Sigmoid colon (tissue), 4 donors: ENCODE measurements around the gene KMT2D.

Source experiments
- EP300 ChIP-seq, 4 donors: sonication (generic); formaldehyde crosslinking; IDR thresholded peaks; one replicate each; pipeline ENCODE4 v1.6.1; 2017; ENCODE audit warnings: antibody characterized with exemption in 4 of 4
- POLR2A ChIP-seq, 2 donors: fragments of 450-650 bp; IDR thresholded peaks; one replicate each; pipeline ENCODE4 v1.6.1; 2016; ENCODE audit warnings: antibody characterized with exemption in 2 of 2, mild to moderate bottlenecking in 2 of 2, moderate library complexity in 2 of 2
- POLR2AphosphoS5 ChIP-seq, 4 donors: sonication (generic); formaldehyde crosslinking; IDR thresholded peaks; one replicate each; pipeline ENCODE4 v1.6.1; 2017; ENCODE audit warnings: antibody characterized with exemption in 4 of 4
- TF ChIP-seq, protein P1 (sequence below), 4 experiments: fragments of 450-650 bp in 3 of 4; fragments of 200-600 bp in 1 of 4; IDR thresholded peaks; one replicate each; pipeline ENCODE4 v1.5.1; 2016 to 2019; ENCODE audit warnings: antibody characterized with exemption in 4 of 4, mild to moderate bottlenecking in 3 of 4, moderate library complexity in 2 of 4

GRCh38 chr12:49019120-49019430, 41.5 kb downstream of the KMT2D start:
- TF ChIP-seq POLR2A (IDR thresholded peaks at IDR 0.05) (no peak), POLR2AphosphoS5 (IDR thresholded peaks at IDR 0.05) (no peak), EP300 (IDR thresholded peaks at IDR 0.05) (no peak)
- TF ChIP-seq, protein P1, sequence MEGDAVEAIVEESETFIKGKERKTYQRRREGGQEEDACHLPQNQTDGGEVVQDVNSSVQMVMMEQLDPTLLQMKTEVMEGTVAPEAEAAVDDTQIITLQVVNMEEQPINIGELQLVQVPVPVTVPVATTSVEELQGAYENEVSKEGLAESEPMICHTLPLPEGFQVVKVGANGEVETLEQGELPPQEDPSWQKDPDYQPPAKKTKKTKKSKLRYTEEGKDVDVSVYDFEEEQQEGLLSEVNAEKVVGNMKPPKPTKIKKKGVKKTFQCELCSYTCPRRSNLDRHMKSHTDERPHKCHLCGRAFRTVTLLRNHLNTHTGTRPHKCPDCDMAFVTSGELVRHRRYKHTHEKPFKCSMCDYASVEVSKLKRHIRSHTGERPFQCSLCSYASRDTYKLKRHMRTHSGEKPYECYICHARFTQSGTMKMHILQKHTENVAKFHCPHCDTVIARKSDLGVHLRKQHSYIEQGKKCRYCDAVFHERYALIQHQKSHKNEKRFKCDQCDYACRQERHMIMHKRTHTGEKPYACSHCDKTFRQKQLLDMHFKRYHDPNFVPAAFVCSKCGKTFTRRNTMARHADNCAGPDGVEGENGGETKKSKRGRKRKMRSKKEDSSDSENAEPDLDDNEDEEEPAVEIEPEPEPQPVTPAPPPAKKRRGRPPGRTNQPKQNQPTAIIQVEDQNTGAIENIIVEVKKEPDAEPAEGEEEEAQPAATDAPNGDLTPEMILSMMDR (IDR thresholded peaks at IDR 0.05): no peak
